Liver (tissue), 9 donors: Measurements from ENCODE around the gene GOLGA8T. TPM values are rescaled to one million over a fixed set of nuclear protein-coding genes. Genes with fewer than 3 reads are reported as not detected.
"Not testable (repeated sequence)": the region's sequence is repeated elsewhere in the genome, so short reads cannot be mapped to it uniquely, and the experiment has no call there.

Experiments used
- DNase-seq: peaks from one replicate; pipeline ENCODE4 v3.0.0-alpha.2; 2017; ENCODE audit warnings: low spot score
- H3K27ac ChIP-seq, 2 donors: one replicate each; pipeline ENCODE4 v1.7.0; 2013; ENCODE audit warnings: inconsistent platforms in 2 of 2, low read length in 2 of 2, control low read depth in 1 of 2, low read depth in 1 of 2, mild to moderate bottlenecking in 1 of 2
- H3K27me3 ChIP-seq, 4 donors: one replicate each; pipeline versions ENCODE4 v1.6.1 to v1.7.0; 2013; ENCODE audit warnings: low read length in 3 of 4, inconsistent platforms in 1 of 4, mild to moderate bottlenecking in 1 of 4, moderate library complexity in 1 of 4; ENCODE audit not compliant: control insufficient read depth in 4 of 4, insufficient read depth in 4 of 4
- H3K36me3 ChIP-seq, 4 donors: one replicate each; pipeline versions ENCODE4 v1.6.1 to v1.7.0; 2013; ENCODE audit warnings: low read length in 3 of 4, mild to moderate bottlenecking in 3 of 4, low read depth in 1 of 4, moderate library complexity in 1 of 4; ENCODE audit not compliant: control insufficient read depth in 4 of 4, insufficient read depth in 3 of 4
- H3K4me1 ChIP-seq, 4 donors: one replicate each; pipeline versions ENCODE4 v1.6.1 to v1.7.0; 2013; ENCODE audit warnings: low read length in 3 of 4, mild to moderate bottlenecking in 3 of 4, moderate library complexity in 1 of 4; ENCODE audit not compliant: control insufficient read depth in 4 of 4, insufficient read depth in 4 of 4
- H3K4me3 ChIP-seq, 3 donors: one replicate each; pipeline versions ENCODE4 v1.6.1 to v1.7.0; 2013; ENCODE audit warnings: low read length in 3 of 3, control low read depth in 1 of 3, low read depth in 1 of 3, mild to moderate bottlenecking in 1 of 3
- H3K9ac ChIP-seq, 2 donors: one replicate each; pipeline ENCODE4 v1.7.0; 2013; ENCODE audit warnings: low read length in 2 of 2, mild to moderate bottlenecking in 2 of 2, moderate library complexity in 2 of 2, control low read depth in 1 of 2, low read depth in 1 of 2
- H3K9me3 ChIP-seq, 4 donors: one replicate each; pipeline versions ENCODE4 v1.6.1 to v1.7.0; 2013; ENCODE audit warnings: low read length in 3 of 4; ENCODE audit not compliant: control insufficient read depth in 4 of 4
- WGBS: extraction: QIAGEN DNeasy Blood & Tissue Kit; methylation state at CpG from one replicate; pipeline ENCODE4 v1.1.7; 2013; 5-methylcytosine and 5-hydroxymethylcytosine counted together
- polyA plus RNA-seq, 2 donors: library from polyadenylated mRNA; stranded (reverse) in 1 of 2; unstranded in 1 of 2; fragments of 200-250 nt in 1 of 2; fragments of >200 nt in 1 of 2; fragmentation: Nextera tagmentation in 1 of 2; extraction: Ambion mirVana in 1 of 2; gene quantifications; one replicate each; pipeline versions ENCODE4 v1.2.1 to v1.2.3, GENCODE V29; 2013 to 2015
- total RNA-seq, 2 donors: library from RNA; depleted of rRNA; stranded (reverse); fragments of >200 nt; gene quantifications; one replicate each; pipeline ENCODE4 v1.2.3, GENCODE V29; 2014
- donor health status: healthy.
- donor health status: healthy.
- donor health status: healthy.
- donor health status: healthy.
- donor health status: healthy.

Gene GOLGA8T
- total and polyA plus RNA-seq, 4 donors, result 0.02 to 0.19 (median 0.08) TPM; not detected in 1

- not testable (repeated sequence) for H3K9me3 ChIP-seq, DNase-seq
These were observed 15.0 kb downstream of the GOLGA8T start for GRCh38 chr15:30149891-30150290.

GRCh38 chr15:30162479-30163357 is 27.9 kb downstream of the GOLGA8T start:
- not testable (repeated sequence) for H3K27me3 ChIP-seq, H3K4me1 ChIP-seq, H3K36me3 ChIP-seq, H3K27ac ChIP-seq, DNase-seq, H3K9me3 ChIP-seq, H3K4me3 ChIP-seq, H3K9ac ChIP-seq
- 84% methylated on average over 4 of the region's 4 CpGs for WGBS

More at GRCh38 chr15:30149891-30150290, 15.0 kb downstream of the GOLGA8T start:
- not testable (repeated sequence) for H3K27ac ChIP-seq, H3K36me3 ChIP-seq, H3K4me3 ChIP-seq, H3K9ac ChIP-seq, H3K27me3 ChIP-seq, H3K4me1 ChIP-seq
- WGBS, result no CpG with 5 or more reads among the region's 8 CpGs

- not testable (repeated sequence) for H3K27me3 ChIP-seq, H3K9me3 ChIP-seq, H3K36me3 ChIP-seq, H3K4me1 ChIP-seq, H3K9ac ChIP-seq, H3K4me3 ChIP-seq, H3K27ac ChIP-seq, DNase-seq
- WGBS, result 61% methylated on average over 1 of the region's 2 CpGs
These were observed 28.9 kb downstream of the GOLGA8T start for GRCh38 chr15:30163759-30164158.

- H3K27me3 ChIP-seq, DNase-seq, H3K9me3 ChIP-seq, H3K36me3 ChIP-seq, H3K9ac ChIP-seq, H3K27ac ChIP-seq, H3K4me3 ChIP-seq, H3K4me1 ChIP-seq: not testable (repeated sequence)
- WGBS, result 55% methylated on average over 2 of the region's 7 CpGs
These were observed 29.4 kb downstream of the GOLGA8T start for GRCh38 chr15:30164257-30164656.

- no CpG with 5 or more reads among the region's 9 CpGs for WGBS
- H3K27me3 ChIP-seq, H3K4me1 ChIP-seq, H3K36me3 ChIP-seq, H3K4me3 ChIP-seq, H3K9me3 ChIP-seq, H3K27ac ChIP-seq, H3K9ac ChIP-seq, DNase-seq: not testable (repeated sequence)
These were observed 32.6 kb downstream of the GOLGA8T start for GRCh38 chr15:30167403-30167802.

- H3K9ac ChIP-seq, H3K9me3 ChIP-seq, DNase-seq, H3K27ac ChIP-seq, H3K4me3 ChIP-seq, H3K4me1 ChIP-seq, H3K27me3 ChIP-seq, H3K36me3 ChIP-seq: not testable (repeated sequence)
- WGBS, result no CpG with 5 or more reads among the region's 2 CpGs
These were observed 33.0 kb downstream of the GOLGA8T start for GRCh38 chr15:30167886-30168285.

- H3K27me3 ChIP-seq, DNase-seq, H3K4me1 ChIP-seq, H3K27ac ChIP-seq, H3K4me3 ChIP-seq, H3K9ac ChIP-seq, H3K36me3 ChIP-seq, H3K9me3 ChIP-seq: not testable (repeated sequence)
- WGBS, result no CpG with 5 or more reads among the region's 7 CpGs
These were observed 36.6 kb downstream of the GOLGA8T start for GRCh38 chr15:30171452-30171851.

- not testable (repeated sequence) for H3K9ac ChIP-seq, H3K4me3 ChIP-seq, H3K27me3 ChIP-seq, H3K4me1 ChIP-seq, H3K36me3 ChIP-seq, H3K27ac ChIP-seq, H3K9me3 ChIP-seq
- peak; percentile 28 for DNase-seq
- WGBS, result 34% methylated on average over 7 of the region's 11 CpGs
These were observed 38.3 kb downstream of the GOLGA8T start for GRCh38 chr15:30173041-30173608.
